ENCODE data around the gene WNT7A.
"Not testable (repeated sequence)": the region's sequence is repeated elsewhere in the genome, so short reads cannot be mapped to it uniquely, and the experiment has no call there.

The WNT7A gene

GRCh38 chr3:13879946-13880810, at the start of gene WNT7A:
TSS of gene WNT7A (minus strand) at chr3:13880071. CDS start at chr3:13879816, 255 bp downstream.
- no peak for DNase-seq (ENCODE audit: low read depth)

GRCh38 chr3:13928741-13929140, 48.9 kb upstream of the WNT7A start:
- not testable (repeated sequence) for DNase-seq (ENCODE audit: low read depth)

DNA sequence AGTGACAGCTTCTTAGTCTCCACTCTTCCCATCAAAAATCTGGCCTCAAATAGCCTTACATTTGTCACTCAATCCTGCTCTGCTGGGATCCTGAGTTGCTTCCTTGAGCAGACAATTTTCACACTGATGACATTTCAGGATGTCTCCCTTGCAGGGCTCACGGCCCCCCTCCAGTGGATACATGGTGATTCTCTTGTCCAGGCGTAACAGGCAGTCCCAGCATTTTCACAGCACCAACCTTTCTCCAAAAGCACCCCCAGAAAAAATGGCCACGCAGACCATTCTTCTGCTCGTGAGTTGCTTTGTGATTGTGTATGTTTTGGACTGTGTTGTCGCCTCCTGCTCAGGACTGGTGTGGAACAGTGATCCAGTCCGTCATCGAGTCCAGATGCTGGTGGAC, 47.4 kb upstream of the WNT7A start:
- no peak for DNase-seq (ENCODE audit: low read depth)

GRCh38 chr3:13916375-13916774, 36.5 kb upstream of the WNT7A start:
- DNase-seq (ENCODE audit: low read depth) = no peak

- DNase-seq (ENCODE audit: low read depth) = no peak
Observed at GRCh38 chr3:13902648-13903238, 22.9 kb upstream of the WNT7A start.

DNA sequence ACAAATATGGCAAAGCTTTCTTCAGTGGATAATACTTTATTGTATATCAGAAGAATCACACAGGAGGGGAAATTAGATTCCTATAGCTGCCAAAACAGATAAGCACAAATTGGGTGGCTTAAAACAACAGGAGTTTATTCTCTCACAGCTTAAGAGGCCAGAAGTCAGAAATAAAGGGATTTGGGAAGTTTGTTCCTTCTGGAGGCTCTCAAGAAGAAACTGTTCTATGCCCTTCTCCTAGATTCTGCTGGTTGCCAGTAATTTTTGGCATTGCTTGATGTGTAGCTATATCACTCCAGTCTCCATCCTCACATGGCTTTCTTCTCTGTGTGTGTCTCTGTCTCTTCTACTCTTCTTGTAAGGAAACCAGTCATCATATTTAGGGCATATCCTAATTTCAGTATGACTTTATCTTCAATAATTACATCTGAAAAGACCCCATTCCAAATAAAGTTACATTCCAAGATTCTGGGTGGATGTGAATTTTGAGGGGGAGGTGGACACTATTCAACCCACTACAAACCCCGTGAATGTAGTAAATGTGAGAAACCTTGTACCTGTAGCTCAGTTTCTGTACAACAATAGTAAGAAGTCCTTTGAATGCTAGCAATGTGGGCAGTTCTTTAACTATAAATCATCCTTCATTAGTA, 22.2 kb upstream of the WNT7A start:
- no peak for DNase-seq (ENCODE audit: low read depth)

DNA sequence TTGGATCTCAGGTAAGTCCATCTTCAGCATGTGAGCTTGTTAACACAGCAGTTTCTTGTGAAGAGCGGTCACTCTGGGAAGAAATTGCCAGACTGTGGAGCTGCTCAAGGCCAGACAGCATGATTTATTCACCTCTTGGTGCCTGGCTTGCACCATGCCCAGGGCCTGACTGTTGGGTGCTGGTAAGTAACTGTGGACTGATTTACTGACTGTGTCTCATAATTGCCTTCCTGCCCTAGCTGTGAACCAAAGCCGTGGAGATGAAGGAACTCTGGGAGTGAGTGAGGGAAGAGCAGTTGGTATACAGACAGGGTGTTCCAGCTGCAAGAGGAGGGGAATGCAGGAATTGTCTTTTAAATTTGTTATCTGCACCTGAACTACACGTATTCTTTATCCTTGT, 18.5 kb upstream of the WNT7A start:
- DNase-seq (ENCODE audit: low read depth) = no peak

DNA sequence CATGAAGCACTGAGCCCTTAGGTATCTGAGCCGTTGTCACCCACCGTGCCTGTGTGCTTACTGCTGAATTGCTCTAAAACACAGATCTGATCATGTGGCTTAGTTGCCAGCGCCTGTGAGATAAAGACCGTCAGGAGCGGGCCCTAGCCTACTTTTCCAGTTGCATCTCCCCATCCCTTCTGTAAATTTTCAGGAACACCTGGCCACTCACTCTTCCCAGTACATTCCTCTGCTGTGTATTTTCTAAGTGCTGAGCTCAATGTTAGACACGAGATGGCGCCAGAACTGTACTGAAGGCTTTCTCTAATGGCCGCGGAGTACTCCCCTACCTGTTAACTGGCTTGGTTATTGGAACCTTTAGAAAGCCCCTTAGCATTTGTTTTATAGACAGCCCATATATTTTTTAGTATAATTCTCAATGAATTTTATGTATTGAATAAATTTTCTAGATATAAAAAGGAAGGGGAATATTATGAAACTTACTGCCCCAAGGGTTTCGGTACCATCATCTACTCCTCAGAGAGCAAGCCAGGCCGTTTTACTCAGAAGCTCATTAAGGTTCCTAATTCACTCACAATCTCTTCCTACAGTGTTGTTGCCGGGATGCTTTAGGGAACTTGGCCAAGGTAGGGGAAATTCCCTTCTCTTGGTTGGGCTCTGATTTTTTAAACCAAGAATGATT, 16.7 kb upstream of the WNT7A start:
- DNase-seq (ENCODE audit: low read depth) = peak; percentile 45

- peak; percentile 89 for DNase-seq (ENCODE audit: low read depth)
Observed at GRCh38 chr3:13895155-13896105, 15.6 kb upstream of the WNT7A start.

DNA sequence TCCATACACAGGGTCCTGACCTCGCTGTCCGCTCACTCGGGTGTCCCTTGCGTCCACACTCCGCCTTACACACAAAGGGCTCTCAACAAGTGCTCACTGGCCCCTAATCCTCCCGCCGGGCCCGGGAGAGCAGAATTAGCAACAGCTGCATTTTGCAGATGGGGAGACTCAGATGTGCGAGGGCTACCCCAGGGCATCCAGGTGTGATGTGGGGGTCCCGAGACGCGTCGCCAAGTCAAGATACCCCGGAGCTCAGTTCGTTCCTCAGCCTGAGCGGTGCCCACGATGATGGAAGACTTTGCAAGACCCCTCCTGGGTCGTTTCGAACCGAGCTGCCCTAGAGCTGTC, 14.9 kb upstream of the WNT7A start:
- no peak for DNase-seq (ENCODE audit: low read depth)

- DNase-seq (ENCODE audit: low read depth) = no peak
Observed at GRCh38 chr3:13894096-13894806, 14.4 kb upstream of the WNT7A start.

GRCh38 chr3:13892304-13892703, 12.4 kb upstream of the WNT7A start:
- no peak for DNase-seq (ENCODE audit: low read depth)

DNA sequence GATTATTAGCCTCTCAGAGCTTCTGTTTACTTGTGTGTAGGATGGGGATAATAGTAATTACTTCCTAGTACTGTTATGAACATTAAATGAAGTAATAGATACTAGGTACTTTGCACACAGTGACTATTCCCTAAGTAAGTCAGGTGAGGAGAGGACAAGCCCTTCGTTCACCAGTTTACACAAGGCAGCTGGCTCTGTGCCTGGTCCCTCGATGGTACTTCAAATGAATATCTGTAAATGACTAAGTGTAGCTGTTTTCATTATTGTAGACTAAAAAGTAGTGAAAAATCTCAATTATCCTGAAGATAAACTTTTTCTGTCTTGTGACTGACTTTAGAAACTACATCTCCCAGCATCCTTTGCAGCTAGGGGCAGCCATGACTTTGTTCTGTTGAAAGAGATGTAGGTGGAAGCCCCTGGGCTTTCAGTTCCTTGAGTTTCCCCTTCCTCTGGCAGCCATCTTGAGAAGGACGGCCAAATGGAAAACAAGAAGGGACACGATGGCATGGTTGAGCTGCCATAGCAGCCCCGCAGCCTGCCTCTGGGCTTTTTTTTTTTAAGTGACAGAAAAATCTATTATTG, 11.7 kb upstream of the WNT7A start:
- DNase-seq (ENCODE audit: low read depth) = no peak

DNA sequence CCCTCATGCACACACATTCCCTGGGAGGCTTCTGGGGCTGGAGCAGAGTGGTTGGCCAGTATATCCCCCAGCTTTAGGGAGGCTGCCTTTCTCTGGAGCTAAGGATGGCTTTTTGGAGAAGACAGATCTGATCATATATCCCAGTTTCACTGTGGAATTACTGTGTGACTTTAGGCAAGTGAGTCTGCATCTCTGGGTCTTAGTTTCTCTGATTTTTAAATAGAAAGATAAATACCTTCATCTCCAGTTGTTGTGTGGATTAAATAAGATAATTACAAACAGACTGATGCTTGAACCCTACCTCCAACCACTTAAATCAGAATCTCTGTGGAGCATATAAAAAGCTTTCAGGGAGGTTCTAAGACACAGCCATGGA, 11.1 kb upstream of the WNT7A start:
- no peak for DNase-seq (ENCODE audit: low read depth)

GRCh38 chr3:13890377-13891016, 10.6 kb upstream of the WNT7A start:
- no peak for DNase-seq (ENCODE audit: low read depth)

- DNase-seq (ENCODE audit: low read depth) = no peak
Observed at GRCh38 chr3:13888576-13888975, 8.7 kb upstream of the WNT7A start.

GRCh38 chr3:13887495-13888300, 7.8 kb upstream of the WNT7A start:
- DNase-seq (ENCODE audit: low read depth) = no peak

GRCh38 chr3:13886593-13887129, 6.8 kb upstream of the WNT7A start:
- no peak for DNase-seq (ENCODE audit: low read depth)

DNA sequence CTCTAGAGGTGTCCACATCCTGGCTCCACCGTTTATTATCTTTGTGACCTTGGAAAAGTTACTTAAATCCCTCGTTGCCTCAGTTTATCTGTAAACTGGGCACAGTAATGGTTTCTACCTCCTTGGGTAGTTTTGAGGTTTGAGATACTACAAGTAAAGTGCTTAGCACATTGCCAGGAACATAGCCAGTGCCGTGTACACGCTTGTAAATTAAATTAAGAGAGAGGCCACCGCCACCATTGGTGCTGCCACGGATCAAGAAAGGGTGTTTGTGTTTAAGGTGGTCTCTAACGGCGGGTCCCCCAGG, 5.8 kb upstream of the WNT7A start:
- no peak for DNase-seq (ENCODE audit: low read depth)

All from activated gamma-delta T cell treated with anti-CD3 and anti-CD28 coated beads, Interleukin-2, amount 50 U/mL, for 16 hours (primary cell).